ENCODE data around the gene SLC46A2.

SLC46A2 gene, protein sequence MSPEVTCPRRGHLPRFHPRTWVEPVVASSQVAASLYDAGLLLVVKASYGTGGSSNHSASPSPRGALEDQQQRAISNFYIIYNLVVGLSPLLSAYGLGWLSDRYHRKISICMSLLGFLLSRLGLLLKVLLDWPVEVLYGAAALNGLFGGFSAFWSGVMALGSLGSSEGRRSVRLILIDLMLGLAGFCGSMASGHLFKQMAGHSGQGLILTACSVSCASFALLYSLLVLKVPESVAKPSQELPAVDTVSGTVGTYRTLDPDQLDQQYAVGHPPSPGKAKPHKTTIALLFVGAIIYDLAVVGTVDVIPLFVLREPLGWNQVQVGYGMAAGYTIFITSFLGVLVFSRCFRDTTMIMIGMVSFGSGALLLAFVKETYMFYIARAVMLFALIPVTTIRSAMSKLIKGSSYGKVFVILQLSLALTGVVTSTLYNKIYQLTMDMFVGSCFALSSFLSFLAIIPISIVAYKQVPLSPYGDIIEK

DNA sequence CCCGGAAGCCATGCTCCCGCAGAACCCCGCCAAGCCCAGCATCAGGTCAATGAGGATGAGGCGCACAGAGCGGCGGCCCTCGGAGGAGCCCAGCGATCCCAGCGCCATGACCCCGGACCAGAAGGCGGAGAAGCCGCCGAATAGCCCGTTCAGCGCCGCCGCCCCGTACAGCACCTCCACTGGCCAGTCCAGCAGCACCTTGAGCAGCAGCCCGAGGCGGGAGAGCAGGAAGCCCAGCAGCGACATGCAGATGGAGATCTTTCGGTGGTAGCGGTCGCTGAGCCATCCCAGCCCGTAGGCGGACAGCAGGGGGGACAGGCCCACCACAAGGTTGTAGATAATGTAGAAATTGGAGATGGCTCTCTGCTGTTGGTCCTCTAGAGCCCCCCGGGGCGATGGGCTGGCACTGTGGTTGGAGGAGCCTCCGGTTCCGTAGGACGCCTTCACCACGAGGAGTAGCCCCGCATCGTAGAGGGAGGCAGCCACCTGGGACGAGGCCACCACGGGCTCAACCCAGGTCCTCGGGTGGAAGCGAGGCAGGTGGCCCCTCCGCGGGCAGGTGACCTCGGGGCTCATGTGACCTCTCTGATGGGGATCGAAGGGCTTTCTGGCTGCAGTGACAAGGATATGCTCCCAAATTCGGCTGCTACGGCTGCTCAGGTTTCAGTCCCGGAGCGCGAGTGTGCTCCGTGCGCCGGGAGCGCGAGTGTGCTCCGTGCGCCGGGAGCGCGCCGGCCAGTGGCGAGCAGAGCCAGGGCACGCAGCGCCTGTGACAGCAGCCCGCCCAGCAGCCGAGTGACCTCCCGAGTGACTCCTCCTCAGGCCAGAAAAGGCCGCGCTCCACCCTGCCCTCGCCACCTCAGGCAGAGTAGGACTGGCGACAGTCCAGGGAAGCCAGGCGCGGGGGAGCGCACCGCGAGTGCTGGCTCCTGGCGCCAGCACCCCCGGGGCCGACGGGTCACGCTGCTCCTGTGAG is at the start of gene SLC46A2:
TSS of gene SLC46A2 (minus strand) at position 771 of the 976 bp plus-strand sequence. CDS start at position 576, 195 bp downstream.
- no peak for DNase-seq (ENCODE audit: low read depth)

DNA sequence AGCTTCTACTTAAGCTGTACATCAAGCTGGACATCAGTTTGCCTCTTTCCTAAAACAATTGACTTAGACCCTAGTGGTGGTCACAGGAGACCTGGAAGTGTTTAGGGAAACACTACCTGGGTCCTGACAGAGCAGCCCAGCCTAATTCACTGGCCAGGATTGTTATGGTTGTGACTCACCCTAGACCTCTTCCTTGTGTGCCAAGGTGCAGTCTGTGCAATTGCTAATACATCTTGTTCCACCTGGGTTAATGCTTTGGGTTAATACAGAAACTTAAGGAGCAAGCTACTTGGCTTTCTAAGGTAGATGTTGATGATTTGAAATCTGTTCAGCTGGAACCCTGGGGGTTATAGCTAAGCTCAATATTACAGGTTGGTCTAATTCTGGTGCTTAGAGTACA is 48.7 kb upstream of the SLC46A2 start:
- DNase-seq (ENCODE audit: low read depth) = no peak

DNA sequence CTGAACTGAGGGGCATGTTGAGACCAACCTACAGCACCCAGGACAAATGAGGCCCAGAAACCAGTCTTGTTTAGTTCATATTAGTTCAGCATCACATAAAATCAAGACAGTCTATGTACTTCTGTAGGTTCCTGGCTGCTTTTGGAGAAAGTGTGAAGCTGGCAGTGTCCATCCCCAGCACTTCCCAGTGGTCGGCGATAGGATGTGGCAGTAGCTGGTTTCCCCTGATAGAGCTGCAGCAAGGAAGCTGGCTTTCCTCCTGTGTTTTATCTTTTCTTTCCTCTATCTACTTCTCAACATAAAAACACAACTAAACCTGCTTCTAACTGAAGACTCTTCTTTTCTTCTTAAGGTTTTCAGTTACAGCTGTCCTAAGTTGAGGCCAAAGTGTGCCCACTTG is 43.0 kb upstream of the SLC46A2 start:
- no peak for DNase-seq (ENCODE audit: low read depth)

DNA sequence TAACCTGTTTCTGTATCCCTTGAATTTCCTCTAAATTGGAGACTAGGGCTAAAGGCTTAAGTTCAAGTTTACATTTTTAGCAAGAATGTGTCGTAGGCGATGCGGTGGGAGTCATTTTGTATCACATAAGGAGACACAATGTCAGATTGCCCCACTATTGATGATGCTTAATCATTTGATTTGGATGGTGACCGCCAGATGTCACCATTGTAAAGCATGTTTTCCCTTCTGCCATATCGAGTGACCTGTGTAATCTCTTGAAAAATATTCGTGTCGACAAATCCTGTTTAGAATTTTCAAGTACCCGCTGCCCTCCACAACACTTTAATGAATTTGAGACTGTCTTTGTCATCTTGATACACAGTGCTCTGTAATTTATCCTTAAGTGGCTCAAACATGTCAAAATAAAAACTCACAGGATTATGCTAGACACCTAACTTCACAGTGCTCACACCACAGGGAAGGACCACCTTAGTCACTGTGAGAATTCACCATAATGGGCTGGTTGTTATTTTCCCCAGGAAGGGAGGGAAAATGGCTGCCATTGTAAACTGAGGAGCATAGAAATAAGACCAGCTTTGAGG is 34.5 kb upstream of the SLC46A2 start:
- DNase-seq (ENCODE audit: low read depth) = peak; percentile 50

DNA sequence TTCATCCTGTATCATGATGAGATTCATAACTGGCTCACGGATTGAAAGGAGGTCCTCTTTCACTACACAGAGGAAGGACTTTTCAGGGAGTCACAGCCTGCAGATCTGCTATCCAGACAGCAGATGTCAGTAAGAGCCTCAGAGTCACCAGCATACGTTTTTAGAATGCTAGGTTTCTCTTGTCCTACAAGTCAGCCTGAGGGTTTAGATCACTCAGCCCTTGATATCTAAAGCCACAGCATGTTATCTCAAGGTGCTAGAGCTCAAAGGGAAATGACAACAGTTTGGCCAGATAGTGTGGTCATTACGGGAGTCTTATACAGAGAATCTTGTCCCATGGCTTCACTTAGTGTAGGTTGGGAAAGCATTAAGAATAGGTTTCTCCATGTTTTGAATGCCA is 30.9 kb upstream of the SLC46A2 start:
- DNase-seq (ENCODE audit: low read depth) = no peak

DNA sequence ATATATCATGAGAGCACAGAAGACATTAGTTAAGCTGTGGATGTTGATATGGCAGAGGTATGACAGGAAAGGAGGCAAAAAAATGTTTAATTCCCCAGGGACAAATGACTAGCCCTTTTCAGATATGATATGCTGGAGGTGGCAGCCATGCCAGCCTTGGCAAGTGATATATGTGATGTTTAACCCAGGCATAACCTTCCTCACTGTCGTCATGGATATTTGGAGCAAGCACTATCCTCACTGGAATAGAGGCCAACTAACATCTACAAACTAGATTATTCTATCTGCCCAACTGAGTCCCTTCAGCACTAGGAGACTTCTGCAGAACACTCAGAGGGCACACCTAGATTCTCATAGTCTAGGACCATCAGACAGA is 27.3 kb upstream of the SLC46A2 start:
- DNase-seq (ENCODE audit: low read depth) = no peak

DNA sequence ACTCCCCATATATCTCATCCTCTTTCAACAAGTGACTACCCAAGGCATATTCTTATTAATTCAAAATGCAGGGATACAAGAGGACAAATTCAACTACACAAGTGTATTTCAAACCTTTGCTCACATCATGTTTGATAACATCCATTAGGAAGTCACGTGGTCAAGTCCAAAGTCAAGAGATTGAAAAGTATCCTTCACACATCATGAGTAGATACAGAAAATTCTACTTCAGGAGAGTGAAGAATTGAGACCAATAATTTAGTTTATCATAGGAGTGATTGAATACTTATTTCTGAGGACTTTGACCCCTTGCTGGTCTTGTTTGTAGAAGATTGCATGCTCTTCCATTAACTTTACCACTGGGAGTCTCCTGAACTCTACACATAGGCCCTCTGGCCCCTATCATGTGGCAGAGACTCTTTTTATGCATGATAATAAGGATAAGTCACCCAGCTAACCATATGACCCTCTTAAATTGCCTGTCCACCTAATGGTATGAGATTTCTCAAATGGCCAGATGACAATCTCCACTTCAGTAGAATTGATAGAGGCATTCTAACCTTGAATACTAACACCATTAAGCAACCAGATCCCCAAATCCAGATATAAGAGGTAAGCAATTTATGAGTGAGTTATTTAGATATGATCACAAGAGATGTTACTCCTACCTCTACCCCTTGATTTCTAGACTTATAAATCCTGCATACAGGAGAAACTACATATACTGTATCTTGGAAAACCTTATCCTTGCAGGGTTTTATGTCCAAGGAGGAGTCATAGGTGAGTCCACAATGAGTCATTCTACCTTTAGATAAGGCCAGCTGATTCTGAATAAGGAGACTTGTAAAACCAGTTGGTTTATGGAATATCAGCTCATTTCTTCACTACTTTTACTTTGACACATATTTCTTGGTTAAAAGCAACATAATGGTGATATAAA is 26.6 kb upstream of the SLC46A2 start:
- DNase-seq (ENCODE audit: low read depth) = no peak

DNA sequence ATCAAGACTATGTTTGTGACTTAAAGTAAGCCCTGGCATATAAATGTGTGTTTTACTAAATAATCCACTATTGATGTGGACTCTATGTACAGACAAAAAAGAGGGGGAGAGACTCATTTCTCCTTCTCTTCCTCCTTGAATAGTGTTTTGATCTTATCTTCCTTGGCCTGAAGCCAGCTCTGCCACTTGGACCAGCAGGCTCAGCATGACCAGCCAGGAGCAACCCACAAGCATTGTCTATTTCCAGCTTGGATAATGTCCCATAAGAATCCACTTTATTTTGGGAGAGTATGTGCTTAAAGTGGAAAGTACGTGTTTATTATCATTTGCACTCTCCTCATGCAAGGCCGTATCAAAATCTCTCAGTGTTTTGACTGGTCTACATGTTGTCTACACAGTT is 23.8 kb upstream of the SLC46A2 start:
- no peak for DNase-seq (ENCODE audit: low read depth)

DNA sequence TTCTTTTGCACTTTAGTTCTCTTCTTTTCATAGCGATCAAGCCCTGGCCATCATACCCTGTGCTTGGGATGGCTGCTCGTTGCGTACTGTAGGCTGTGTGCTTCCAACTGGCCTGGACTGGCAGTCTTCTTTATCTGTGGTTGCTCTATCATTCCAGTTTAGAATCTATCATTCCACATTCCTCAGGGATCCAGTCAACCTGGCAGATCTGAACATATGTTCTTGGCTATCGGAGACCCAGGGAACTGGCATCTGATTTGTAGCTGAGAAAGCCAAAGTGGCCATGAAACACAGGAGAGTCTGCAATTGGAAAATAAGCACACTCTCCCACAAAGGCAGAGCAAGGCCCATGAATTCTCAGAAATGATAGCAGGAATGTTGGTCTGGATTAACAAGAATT is 22.6 kb upstream of the SLC46A2 start:
- DNase-seq (ENCODE audit: low read depth) = no peak

DNA sequence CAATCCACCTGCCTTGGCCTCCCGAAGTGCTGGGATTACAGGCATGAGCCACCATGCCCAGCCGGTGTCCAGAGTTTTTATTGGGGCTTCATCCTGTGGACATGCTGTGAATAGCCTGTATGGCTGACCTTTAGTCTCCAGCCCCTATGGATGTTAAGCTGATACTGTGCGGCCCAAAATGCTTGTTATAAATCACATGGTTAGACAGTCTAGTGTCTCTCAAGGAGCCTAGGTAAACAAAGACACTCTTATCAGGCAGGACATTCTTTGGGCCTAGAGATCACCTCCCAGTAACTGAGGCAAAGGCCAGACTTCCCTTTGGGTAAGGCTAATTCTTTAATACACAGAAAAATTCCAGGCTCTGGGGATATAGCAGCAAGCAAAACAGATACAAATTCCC is 22.0 kb upstream of the SLC46A2 start:
- no peak for DNase-seq (ENCODE audit: low read depth)

DNA sequence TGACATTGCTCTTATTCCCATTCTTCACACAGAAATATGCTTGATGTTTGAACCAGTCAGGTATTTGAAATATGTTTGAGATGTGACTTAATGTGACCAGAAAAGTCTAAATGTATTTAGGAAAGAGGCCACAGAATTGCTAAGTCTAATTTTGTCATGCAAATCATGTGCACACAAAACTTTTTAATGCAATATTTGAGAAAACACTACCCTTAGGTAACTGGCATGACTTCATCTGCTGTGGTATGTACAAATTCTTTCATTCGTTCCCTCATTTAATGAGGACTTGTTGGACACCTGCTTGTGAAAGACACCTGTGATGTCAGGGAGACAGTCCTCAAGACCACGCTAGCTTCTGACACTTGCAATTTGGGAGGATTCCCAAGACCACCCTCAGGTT is 21.1 kb upstream of the SLC46A2 start:
- DNase-seq (ENCODE audit: low read depth) = no peak

DNA sequence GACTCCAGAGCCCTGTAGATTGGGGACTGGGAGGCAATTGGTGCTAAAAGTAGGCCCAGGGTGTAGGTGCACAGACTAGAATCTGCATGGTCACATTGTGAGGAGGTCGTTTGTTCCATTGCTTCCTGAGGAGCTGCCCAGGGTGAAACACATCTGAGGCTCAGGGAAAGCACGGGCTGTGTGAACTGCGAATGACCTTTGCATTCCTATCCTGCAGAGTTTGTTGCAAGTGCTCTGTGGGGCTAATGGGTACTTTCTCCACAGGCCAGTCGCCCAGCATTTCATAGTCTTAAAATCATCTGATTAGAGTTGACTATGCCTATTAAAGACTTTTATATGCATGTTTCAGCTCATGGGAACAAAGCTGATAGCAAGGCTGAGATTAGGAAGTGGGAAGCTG is 14.4 kb upstream of the SLC46A2 start:
- no peak for DNase-seq (ENCODE audit: low read depth)

DNA sequence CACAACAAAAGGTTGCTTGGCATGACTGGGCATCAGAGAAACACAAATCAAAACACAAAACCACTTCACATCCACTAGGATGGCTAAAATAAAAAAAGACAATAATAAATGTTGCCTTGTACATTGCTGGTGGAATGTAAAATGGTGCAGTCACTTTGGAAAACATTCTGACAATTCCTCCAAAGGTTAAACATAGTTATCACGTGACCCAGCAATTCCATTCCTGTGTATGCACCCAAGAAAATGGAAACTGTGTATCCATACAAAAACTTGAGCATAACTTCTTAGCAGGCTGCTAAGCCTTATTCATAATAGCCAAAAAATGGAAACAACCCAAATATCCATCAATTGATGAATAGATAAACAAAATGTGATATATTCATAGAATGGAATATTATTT is 10.2 kb upstream of the SLC46A2 start:
- DNase-seq (ENCODE audit: low read depth) = no peak

DNA sequence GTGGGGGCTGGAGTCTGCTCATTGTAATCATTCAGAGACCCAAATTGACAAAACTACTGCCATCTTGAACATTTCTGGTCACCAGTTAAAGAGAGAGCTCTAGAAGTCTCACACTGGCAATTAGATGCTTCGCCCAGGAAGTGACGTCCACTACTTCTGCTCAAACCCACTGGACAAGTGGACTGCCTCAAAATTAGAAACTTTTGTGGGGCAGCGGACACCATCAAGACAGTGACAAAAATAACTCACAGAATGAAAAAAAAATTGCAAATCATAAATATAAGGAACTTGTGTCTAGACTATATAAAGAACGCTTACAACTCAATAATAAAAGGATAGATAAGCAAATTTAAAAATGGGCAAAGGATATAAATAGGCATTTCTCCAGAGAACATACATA is 9.8 kb upstream of the SLC46A2 start:
- no peak for DNase-seq (ENCODE audit: low read depth)

DNA sequence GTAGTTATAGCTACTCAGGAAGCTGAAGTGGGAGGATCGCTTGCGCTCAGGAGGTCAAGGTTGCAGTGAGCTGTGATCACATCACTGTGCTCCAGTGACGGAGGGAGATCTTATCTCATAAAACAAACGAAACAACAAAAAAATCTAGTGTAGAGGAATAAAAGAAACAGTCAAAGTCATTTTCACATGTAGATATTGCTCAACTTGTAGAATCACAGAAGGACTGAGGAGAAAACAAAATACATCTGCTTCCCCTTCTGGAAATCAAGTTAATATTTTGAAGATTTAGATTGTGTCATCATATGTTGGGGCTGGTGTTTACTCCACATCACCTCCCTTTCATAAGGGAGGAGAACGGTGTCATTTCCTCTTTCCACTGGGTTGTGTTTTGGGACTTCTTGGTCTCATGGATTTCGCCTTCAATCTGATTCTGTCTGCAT is 8.2 kb upstream of the SLC46A2 start:
- DNase-seq (ENCODE audit: low read depth) = no peak

DNA sequence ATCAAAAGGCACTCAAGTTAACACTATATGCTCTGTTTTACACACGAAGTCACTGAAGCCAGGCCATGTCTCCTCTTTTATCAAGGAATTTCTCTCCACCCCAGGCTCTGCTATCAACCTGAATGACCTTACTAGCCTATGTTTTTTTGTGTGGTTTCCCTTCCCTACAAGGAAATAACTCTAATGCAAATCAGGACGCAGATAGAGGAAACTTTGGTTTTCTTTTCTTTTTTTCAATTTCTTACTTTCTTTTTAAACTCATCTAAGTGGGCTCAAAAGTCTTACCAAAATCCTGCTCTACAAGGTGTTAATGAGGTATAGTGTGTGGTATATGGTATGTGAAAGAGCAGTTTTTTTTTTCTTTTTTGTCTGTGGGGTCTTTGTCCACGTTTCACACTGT is 5.5 kb upstream of the SLC46A2 start:
- DNase-seq (ENCODE audit: low read depth) = no peak

DNA sequence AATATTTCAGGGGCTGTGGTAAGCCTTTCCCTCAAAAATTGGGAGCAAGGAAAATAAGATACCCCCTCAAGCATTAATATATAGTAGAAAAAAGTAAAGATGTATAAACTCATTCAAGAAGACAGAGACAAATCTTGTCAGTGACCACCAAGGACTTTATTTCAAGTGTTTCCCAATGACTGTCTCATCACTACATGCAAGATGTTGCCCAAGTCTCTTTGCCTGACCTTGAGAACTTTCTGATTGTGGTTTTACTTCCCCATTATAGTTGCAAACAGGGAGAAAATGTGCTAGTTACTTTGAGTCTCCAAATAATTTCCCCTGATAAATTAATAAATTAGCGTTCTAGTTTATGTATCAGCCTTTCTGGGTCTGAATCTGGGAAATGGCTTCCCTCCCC is 4.0 kb upstream of the SLC46A2 start:
- DNase-seq (ENCODE audit: low read depth) = no peak

DNA sequence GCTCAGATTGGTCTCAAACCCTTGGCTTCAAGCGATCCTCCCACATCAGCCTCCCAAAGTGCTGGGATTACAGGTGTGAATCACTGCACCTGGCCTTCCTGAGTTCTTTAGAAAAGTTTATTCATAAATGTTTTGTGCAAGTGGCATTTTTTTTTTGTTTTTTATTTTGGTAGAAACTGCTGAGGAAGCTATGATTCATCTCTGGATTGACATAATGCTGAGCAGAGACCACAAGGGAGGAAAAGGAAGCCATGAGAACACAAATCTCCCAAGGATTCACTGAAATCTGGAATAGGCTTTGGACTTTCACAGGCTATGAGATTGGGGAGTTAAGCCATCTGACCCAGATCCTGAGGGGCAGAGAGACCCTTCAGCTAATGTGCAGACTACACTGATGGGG is 3.4 kb upstream of the SLC46A2 start:
- no peak for DNase-seq (ENCODE audit: low read depth)

DNA sequence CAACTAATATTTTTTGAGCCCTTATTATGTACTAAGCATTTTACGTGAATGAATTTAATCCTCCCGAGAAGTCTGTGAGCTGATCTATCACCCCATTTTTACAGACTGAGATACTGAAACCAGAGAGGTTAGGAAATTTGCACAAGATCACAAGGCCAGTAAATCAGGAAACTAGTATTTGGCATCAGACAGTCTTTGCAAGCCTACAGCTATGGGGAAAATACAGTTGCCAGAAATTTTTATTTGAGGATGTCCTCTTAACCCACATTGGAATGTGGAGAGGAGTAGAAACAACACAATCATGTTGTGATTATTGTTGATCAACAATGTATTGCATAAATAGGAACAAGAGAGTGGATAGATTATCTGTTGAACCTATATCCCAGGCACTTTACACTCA is 2.3 kb upstream of the SLC46A2 start:
- no peak for DNase-seq (ENCODE audit: low read depth)

DNA sequence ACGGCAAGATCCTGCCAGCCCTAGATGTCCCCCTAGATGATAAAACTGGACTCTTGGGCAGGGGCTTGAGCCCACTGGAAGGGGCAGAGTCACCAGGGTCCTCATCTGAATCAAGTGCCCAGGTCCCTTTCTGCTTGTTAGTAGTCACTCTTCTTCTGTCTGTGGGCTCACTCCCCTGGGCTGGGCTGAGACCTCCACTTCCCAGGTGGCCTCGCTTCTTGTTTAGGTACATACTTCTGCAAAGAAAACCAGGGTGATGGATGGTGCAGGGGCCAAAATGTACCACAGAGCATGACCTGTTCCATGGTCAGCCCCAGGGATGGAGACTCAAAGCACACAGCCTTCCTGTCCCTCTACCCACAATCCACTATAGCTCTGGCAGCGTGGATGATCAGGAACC is 845 bp upstream of the SLC46A2 start:
- DNase-seq (ENCODE audit: low read depth) = no peak

DNA sequence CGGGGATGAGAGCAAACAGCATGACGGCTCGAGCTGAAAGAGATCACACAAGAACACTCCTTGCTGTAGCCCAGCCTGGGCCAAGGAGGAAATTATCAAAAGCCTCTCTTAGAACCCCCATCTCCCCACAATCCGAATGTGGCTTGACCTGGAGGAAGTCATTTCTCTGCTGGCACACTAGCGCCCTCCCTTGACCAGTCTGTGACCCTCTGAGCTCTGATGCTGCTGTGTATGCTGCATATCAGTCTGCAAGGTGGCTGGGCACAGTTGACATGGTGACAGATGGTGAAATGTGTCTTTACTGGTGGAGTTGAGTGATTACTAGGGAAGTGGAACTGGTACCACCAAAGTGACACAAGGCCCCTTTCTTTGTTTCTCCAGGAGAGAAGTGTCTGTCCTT is 3.3 kb downstream of the SLC46A2 start:
- no peak for DNase-seq (ENCODE audit: low read depth)

DNA sequence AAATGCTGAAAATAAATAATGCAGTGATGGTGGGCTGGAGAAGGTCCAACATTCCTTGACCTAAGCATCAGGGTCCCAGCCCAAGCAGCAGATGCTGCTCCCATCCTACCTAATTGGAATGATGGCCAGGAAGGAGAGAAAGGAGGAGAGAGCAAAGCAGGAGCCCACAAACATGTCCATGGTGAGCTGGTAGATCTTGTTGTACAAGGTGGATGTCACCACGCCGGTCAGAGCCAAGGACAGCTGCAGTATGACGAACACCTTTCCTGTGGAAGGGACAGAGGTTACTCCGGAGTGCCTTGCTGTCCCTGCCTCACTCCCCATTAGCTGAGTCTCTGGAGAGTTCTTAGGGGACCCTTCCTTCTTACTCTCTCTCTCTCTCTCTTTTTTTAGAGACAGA is 4.3 kb downstream of the SLC46A2 start:
- no peak for DNase-seq (ENCODE audit: low read depth)
